ENCODE data around the gene PFN3. TPM values are rescaled to one million over a fixed set of nuclear protein-coding genes. Genes with fewer than 3 reads are reported as not detected.
A peak's percentile ranks its signal among the peaks of the same experiment; 100 is the strongest.

Gene PFN3
- total and polyA plus RNA-seq, 7 donors = not detected

- H3K27ac ChIP-seq = peak overlapping the region; percentile 65
- intact Hi-C loops (cut with DNase I) = no loop called here
- H3K4me3 ChIP-seq = peak overlapping the region; percentile 64
- TF ChIP-seq CTCF (IDR thresholded peaks at IDR 0.05) = no peak
- peaks cover 35% of the 10 kb centered on the region for H3K4me1 ChIP-seq
- no peak for DNase-seq
- H3K27me3 ChIP-seq (ENCODE audit: insufficient read depth in 3 of 3, low read length in 2 of 3) = no peaks in the 10 kb centered on the region
- peaks cover 0 to 18% of the 10 kb centered on the region in 2 donors for H3K36me3 ChIP-seq (ENCODE audit: insufficient read depth in 1 of 2, low read depth in 1 of 2)
- 49 to 70% (median 50%) methylated on average over 21 to 26 of the region's 26 CpGs for WGBS, 3 donors
- ATAC-seq = no peak
- no peaks in the 10 kb centered on the region for H3K9me3 ChIP-seq
Measured at GRCh38 chr5:177371120-177372033, 29.1 kb downstream of the PFN3 start.

GRCh38 chr5:177370488-177371119 lies 29.9 kb downstream of the PFN3 start:
- WGBS, 3 donors = 15 to 26% (median 17%) methylated on average over 25 to 42 of the region's 42 CpGs
- peak; percentile 45 for TF ChIP-seq CTCF (IDR thresholded peaks at IDR 0.05)
- DNase-seq = peak; percentile 81 to 94
- Histone ChIP-seq H3K27me3 (ENCODE audit: insufficient read depth in 3 of 3, low read length in 2 of 3) (no peaks in the 10 kb centered on the region), H3K9me3 (no peaks in the 10 kb centered on the region), H3K27ac (peak overlapping the region; percentile 81), H3K4me3 (peak overlapping the region; percentile 64), H3K4me1 (peaks cover 40% of the 10 kb centered on the region), H3K36me3 (ENCODE audit: insufficient read depth in 1 of 2, low read depth in 1 of 2) (peaks cover 0 to 18% of the 10 kb centered on the region in 2 donors)
- peak; percentile 73 to 81 (median 77) for ATAC-seq
- intact Hi-C loops (cut with DNase I) = no loop called here

GRCh38 chr5:177369645-177370440 lies 30.6 kb downstream of the PFN3 start:
- no peak for TF ChIP-seq CTCF (IDR thresholded peaks at IDR 0.05)
- Histone ChIP-seq H3K27ac (peak overlapping the region; percentile 81), H3K4me3 (peak overlapping the region; percentile 64), H3K36me3 (ENCODE audit: insufficient read depth in 1 of 2, low read depth in 1 of 2) (peaks cover 0 to 18% of the 10 kb centered on the region in 2 donors), H3K9me3 (no peaks in the 10 kb centered on the region), H3K27me3 (ENCODE audit: insufficient read depth in 3 of 3, low read length in 2 of 3) (no peaks in the 10 kb centered on the region), H3K4me1 (peaks cover 40% of the 10 kb centered on the region)
- WGBS, 3 donors = 28 to 37% (median 31%) methylated on average over 11 of the region's 11 CpGs
- ATAC-seq (peak; percentile 27 to 55 (median 36)), DNase-seq (no peak)
- intact Hi-C loops (cut with DNase I) = loop anchor here (5.0 kb wide), 2 partner anchors 53 to 58 kb away; partner anchors contain the start of gene MXD3 (in 1 of the 2)

- peak; percentile 47 for TF ChIP-seq CTCF (IDR thresholded peaks at IDR 0.05)
- Histone ChIP-seq H3K4me3 (peak overlapping the region; percentile 7), H3K9me3 (no peaks in the 10 kb centered on the region), H3K4me1 (peaks cover 40% of the 10 kb centered on the region), H3K27ac (peak overlapping the region; percentile 81), H3K36me3 (ENCODE audit: insufficient read depth in 1 of 2, low read depth in 1 of 2) (peaks cover 0 to 18% of the 10 kb centered on the region in 2 donors), H3K27me3 (ENCODE audit: insufficient read depth in 3 of 3, low read length in 2 of 3) (no peaks in the 10 kb centered on the region)
- no peak for DNase-seq
- ATAC-seq = no peak
- intact Hi-C loops (cut with DNase I) = loop anchor here (5.0 kb wide), 2 partner anchors 52 to 57 kb away; partner anchors contain the start of gene MXD3 (in 1 of the 2)
- WGBS, 3 donors = 49 to 57% (median 56%) methylated on average over 5 of the region's 5 CpGs
Measured at GRCh38 chr5:177368869-177369644, 31.4 kb downstream of the PFN3 start.
